ENCODE results near the gene HYLS1. TPM values are rescaled to one million over a fixed set of nuclear protein-coding genes. Genes with fewer than 3 reads are reported as not detected.

Gene HYLS1
- total RNA-seq, 1 donor, result 2.7 TPM

DNA sequence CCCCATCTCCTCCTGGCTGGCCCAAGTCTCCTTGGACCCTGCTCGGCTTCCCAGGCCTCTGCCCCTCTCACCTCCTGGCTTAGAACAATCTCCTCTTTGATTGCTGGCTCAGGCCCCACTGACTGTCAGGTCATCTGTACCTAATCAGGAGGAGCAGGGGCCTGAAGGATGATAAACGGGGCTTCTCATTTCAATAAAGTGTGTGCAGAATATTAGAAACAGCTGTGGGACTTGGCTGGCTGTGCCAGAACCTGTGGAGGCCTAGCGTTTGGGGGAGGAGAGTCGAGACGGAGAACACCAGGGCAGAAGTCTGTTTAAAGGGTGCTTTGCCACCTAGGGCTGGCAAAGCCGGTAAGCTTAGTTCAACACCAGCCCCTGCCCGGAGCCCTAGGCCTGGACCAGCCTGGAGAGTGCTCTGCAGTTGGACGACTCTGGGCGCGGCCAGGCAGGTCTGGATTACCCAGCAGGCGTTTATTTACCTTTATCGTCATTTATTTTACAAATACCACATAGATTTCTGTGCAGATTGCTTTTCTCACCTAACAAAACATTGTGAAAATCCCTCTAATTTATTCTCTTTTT, 48.2 kb downstream of the HYLS1 start:
- Histone ChIP-seq H3K4me1 (ENCODE audit: insufficient read depth, low read length) (no peaks in the 10 kb centered on the region), H3K4me3 (ENCODE audit: low read length) (no peak overlapping the region), H3K9me3 (ENCODE audit: low read depth, low read length) (no peaks in the 10 kb centered on the region), H3K27me3 (ENCODE audit: insufficient read depth, low read length) (no peaks in the 10 kb centered on the region)

- no peaks in the 10 kb centered on the region for H3K9me3 ChIP-seq (ENCODE audit: low read depth, low read length)
- no peaks in the 10 kb centered on the region for H3K4me1 ChIP-seq (ENCODE audit: insufficient read depth, low read length)
- H3K4me3 ChIP-seq (ENCODE audit: low read length), result no peak overlapping the region
- no peaks in the 10 kb centered on the region for H3K27me3 ChIP-seq (ENCODE audit: insufficient read depth, low read length)
These were observed 51.0 kb downstream of the HYLS1 start for GRCh38 chr11:125938418-125938817.

GRCh38 chr11:125939081-125939521, 51.6 kb downstream of the HYLS1 start:
- Histone ChIP-seq H3K4me3 (ENCODE audit: low read length) (no peak overlapping the region), H3K27me3 (ENCODE audit: insufficient read depth, low read length) (no peaks in the 10 kb centered on the region), H3K9me3 (ENCODE audit: low read depth, low read length) (no peaks in the 10 kb centered on the region), H3K4me1 (ENCODE audit: insufficient read depth, low read length) (no peaks in the 10 kb centered on the region)

DNA sequence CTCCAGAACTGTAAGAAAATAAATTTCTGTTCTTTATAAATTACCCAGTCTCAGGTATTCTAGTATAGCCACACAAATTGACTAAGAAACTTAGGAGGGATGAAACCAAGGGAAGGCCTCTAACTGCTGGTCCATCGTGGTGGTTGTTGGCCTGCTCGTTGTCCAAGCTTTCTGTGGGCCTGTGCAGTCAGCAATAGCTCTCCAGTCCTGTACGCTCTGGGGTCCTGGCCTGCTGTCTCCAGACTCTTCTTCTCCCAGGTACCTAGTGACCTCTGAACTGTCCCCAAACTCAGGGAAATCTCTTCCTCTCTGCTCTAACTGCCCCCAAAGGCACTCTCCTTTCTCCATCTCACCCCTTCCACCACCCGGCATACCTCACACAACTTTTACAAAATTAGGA, 52.7 kb downstream of the HYLS1 start:
- Histone ChIP-seq H3K4me1 (ENCODE audit: insufficient read depth, low read length) (no peaks in the 10 kb centered on the region), H3K4me3 (ENCODE audit: low read length) (no peak overlapping the region), H3K27me3 (ENCODE audit: insufficient read depth, low read length) (no peaks in the 10 kb centered on the region), H3K9me3 (ENCODE audit: low read depth, low read length) (no peaks in the 10 kb centered on the region)

- Histone ChIP-seq H3K9me3 (ENCODE audit: low read depth, low read length) (no peaks in the 10 kb centered on the region), H3K4me1 (ENCODE audit: insufficient read depth, low read length) (no peaks in the 10 kb centered on the region), H3K27me3 (ENCODE audit: insufficient read depth, low read length) (no peaks in the 10 kb centered on the region), H3K4me3 (ENCODE audit: low read length) (no peak overlapping the region)
These were observed 53.8 kb downstream of the HYLS1 start for GRCh38 chr11:125941267-125941618.

DNA sequence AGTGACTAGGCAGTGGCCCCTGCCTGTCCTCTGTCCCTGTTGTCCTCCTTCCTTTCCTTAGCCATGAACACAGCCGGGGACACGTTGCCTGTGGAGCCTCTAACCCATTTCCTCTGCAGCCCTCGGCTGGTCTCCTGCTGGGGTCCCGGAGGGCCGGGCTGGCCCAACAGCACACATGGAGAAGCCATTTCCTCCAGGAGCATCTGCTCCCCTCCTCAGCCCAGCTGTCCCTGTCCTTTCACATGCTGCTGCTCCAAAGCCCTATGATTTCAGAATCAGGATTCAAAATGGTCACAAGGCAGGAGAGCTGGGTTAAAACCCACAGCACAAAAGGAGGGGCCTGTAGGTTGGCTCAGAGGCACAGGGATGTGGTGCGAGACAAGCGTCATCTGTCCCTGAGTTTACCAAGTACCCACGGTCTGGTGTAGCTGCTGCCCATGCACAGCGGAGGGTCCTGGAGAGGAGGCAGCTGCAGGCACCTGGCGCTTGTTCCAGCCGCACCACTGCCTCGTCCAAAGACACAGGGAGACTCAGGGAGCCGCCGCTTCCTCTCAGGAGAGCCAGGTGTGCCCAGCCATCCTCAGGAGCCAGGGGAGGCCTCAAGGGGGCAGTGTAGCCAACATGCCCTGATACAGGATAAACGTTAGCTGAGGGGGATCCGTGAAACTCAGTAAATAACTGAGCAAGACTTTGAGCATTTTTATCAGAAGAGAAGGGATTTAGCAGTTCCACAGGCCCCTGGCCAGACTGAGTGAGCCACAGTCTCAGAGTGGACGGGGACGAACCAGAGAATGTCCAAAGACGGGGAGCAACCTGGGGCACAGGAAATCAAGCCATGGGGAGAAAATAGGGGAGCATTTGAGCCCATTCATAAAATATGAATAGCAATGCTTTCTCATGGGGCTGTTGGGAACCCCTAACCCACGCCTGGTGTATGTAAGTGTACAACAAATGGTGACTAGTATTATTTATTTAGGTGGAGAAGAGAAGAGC, 54.4 kb downstream of the HYLS1 start:
- no peaks in the 10 kb centered on the region for H3K27me3 ChIP-seq (ENCODE audit: insufficient read depth, low read length)
- no peaks in the 10 kb centered on the region for H3K4me1 ChIP-seq (ENCODE audit: insufficient read depth, low read length)
- H3K9me3 ChIP-seq (ENCODE audit: low read depth, low read length), result no peaks in the 10 kb centered on the region
- H3K4me3 ChIP-seq (ENCODE audit: low read length), result no peak overlapping the region

DNA sequence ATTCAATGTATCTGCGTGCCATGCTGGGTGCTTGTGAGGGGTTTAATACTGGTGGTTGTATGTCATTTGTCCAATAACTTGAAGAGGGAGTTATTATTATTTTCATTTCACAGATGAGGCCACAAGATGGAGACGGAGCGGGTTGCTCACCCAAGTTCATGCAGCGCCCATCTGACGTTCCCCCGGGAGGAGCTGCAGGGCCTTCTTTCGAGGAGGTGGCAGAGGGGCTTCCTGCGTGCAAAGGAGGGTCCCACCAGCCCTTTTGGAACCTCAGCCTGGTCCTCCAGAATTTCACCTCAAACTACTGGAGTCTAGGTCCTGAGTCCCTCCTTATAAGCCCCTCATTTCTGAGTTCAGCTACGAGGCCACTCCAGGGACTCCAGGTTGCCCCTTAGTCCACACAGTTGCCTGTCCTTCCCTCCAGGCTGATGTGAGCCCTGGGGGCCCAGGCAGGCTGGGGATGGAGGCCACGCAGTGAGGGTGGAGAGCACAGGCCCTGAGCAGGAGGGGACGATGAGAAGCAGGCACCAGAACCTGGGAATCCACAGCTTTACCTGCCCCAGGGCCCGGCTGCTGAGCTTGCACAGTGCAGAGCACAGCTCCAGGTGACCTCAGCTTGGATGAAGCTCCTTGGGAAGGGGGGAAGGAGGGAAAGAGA, 55.4 kb downstream of the HYLS1 start:
- H3K4me1 ChIP-seq (ENCODE audit: insufficient read depth, low read length), result no peaks in the 10 kb centered on the region
- no peaks in the 10 kb centered on the region for H3K9me3 ChIP-seq (ENCODE audit: low read depth, low read length)
- H3K27me3 ChIP-seq (ENCODE audit: insufficient read depth, low read length), result no peaks in the 10 kb centered on the region
- H3K4me3 ChIP-seq (ENCODE audit: low read length), result no peak overlapping the region

- H3K9me3 ChIP-seq (ENCODE audit: low read depth, low read length), result no peaks in the 10 kb centered on the region
- H3K27me3 ChIP-seq (ENCODE audit: insufficient read depth, low read length), result no peaks in the 10 kb centered on the region
- H3K4me1 ChIP-seq (ENCODE audit: insufficient read depth, low read length), result no peaks in the 10 kb centered on the region
- no peak overlapping the region for H3K4me3 ChIP-seq (ENCODE audit: low read length)
These were observed 56.3 kb downstream of the HYLS1 start for GRCh38 chr11:125943661-125944349.

GRCh38 chr11:125944350-125945010, 57.0 kb downstream of the HYLS1 start:
- no peak overlapping the region for H3K4me3 ChIP-seq (ENCODE audit: low read length)
- H3K27me3 ChIP-seq (ENCODE audit: insufficient read depth, low read length), result no peaks in the 10 kb centered on the region
- no peaks in the 10 kb centered on the region for H3K9me3 ChIP-seq (ENCODE audit: low read depth, low read length)
- no peaks in the 10 kb centered on the region for H3K4me1 ChIP-seq (ENCODE audit: insufficient read depth, low read length)

- no peaks in the 10 kb centered on the region for H3K4me1 ChIP-seq (ENCODE audit: insufficient read depth, low read length)
- H3K9me3 ChIP-seq (ENCODE audit: low read depth, low read length), result no peaks in the 10 kb centered on the region
- H3K4me3 ChIP-seq (ENCODE audit: low read length), result no peak overlapping the region
- H3K27me3 ChIP-seq (ENCODE audit: insufficient read depth, low read length), result no peaks in the 10 kb centered on the region
These were observed 57.7 kb downstream of the HYLS1 start for GRCh38 chr11:125945011-125945796.

GRCh38 chr11:125945797-125946520, 58.5 kb downstream of the HYLS1 start, which contains the start of gene VSIG10L2:
TSS of gene VSIG10L2 (plus strand) at chr11:125946044. CDS start at chr11:125946056, 12 bp downstream.
- H3K4me3 ChIP-seq (ENCODE audit: low read length), result no peak within 1 kb of the TSS
- H3K27me3 ChIP-seq (ENCODE audit: insufficient read depth, low read length), result no peaks in the 10 kb centered on the region
- H3K4me1 ChIP-seq (ENCODE audit: insufficient read depth, low read length), result no peaks in the 10 kb centered on the region
- H3K9me3 ChIP-seq (ENCODE audit: low read depth, low read length), result no peaks in the 10 kb centered on the region

GRCh38 chr11:125946712-125947418, 59.4 kb downstream of the HYLS1 start:
- H3K9me3 ChIP-seq (ENCODE audit: low read depth, low read length), result no peaks in the 10 kb centered on the region
- H3K4me1 ChIP-seq (ENCODE audit: insufficient read depth, low read length), result no peaks in the 10 kb centered on the region
- no peak overlapping the region for H3K4me3 ChIP-seq (ENCODE audit: low read length)
- no peaks in the 10 kb centered on the region for H3K27me3 ChIP-seq (ENCODE audit: insufficient read depth, low read length)

All from mononuclear cell (primary cell).